ENCODE results near the gene CNPY1. TPM values are rescaled to one million over a fixed set of nuclear protein-coding genes. Genes with fewer than 3 reads are reported as not detected.
"Not testable (repeated sequence)": the region's sequence is repeated elsewhere in the genome, so short reads cannot be mapped to it uniquely, and the experiment has no call there.

Gene CNPY1
- total RNA-seq, 4 donors from 2014 or later, result not detected

DNA sequence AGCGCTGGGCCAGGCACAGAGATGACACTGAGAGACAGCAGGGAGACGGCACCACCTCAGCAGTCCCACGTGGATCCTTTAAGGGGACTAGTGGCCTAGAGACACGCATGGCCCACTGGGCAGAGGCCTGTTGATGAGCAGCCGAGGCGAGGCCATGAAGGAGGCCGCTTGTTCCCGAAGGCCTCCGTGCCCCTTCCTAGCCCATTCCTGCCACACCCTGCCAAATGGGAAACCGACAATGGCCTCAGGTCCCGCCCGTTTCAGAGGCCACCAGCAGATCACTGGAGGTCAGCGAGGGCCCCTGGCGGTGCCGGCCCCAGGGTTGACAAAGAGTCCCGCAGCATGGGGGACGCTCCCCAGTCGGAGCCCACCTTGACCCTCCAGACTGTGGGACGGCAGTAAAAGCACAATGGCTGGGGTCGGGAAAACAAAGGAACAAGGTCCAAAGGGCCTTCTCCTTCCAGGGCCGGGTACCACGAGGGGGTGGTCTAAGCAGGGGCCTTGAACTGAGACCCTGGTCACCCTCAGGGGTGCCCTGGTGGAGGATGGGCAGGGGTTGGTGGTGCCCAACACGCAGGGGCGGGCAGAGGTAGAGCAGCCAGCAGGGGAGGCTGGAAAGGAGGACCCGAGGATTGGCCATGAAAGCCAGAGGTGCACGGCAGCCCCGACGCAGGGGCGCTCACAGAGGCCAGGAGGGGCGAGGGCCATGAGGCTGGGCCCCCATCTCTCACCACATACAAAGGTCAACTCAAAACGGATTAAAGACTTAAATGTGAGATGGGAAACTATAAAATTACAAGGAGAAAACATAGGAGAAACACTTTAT lies 19.9 kb upstream of the CNPY1 start:
- intact Hi-C loops (cut with DNase I), result no loop called here
- Histone ChIP-seq H3K27me3 (peaks cover 0 to 23% (median under 1%) of the 10 kb centered on the region in 4 donors), H3K36me3 (no peaks in the 10 kb centered on the region), H3K4me1 (no peaks in the 10 kb centered on the region), H3K4me3 (no peak overlapping the region), H3K9me3 (no peaks in the 10 kb centered on the region), H3K27ac (replicated peaks in 1 of 4) (no peak overlapping the region)
- 87% methylated on average over 30 of the region's 31 CpGs for WGBS
- no peak for TF ChIP-seq POLR2AphosphoS5 (IDR thresholded peaks at IDR 0.05)
- TF ChIP-seq EP300 (IDR thresholded peaks at IDR 0.05), result no peak
- TF ChIP-seq CTCF (IDR thresholded peaks at IDR 0.05), result no peak
- no peak for TF ChIP-seq POLR2A (IDR thresholded peaks at IDR 0.05; ENCODE audit: low read depth)
- no peak for DNase-seq (ENCODE audit: extremely low spot score)

GRCh38 chr7:155565596-155565995 lies 19.2 kb upstream of the CNPY1 start:
- Histone ChIP-seq H3K27ac (replicated peaks in 1 of 4) (no peak overlapping the region), H3K9me3 (no peaks in the 10 kb centered on the region), H3K4me3 (no peak overlapping the region), H3K36me3 (no peaks in the 10 kb centered on the region), H3K4me1 (no peaks in the 10 kb centered on the region), H3K27me3 (peaks cover 0 to 23% (median 3%) of the 10 kb centered on the region in 4 donors)
- WGBS, result 83% methylated on average over 7 of the region's 10 CpGs
- TF ChIP-seq POLR2A (IDR thresholded peaks at IDR 0.05; ENCODE audit: low read depth), result no peak
- no peak for TF ChIP-seq EP300 (IDR thresholded peaks at IDR 0.05)
- no peak for TF ChIP-seq POLR2AphosphoS5 (IDR thresholded peaks at IDR 0.05)
- no peak for TF ChIP-seq CTCF (IDR thresholded peaks at IDR 0.05)
- DNase-seq (ENCODE audit: extremely low spot score), result no peak
- intact Hi-C loops (cut with DNase I), result no loop called here

DNA sequence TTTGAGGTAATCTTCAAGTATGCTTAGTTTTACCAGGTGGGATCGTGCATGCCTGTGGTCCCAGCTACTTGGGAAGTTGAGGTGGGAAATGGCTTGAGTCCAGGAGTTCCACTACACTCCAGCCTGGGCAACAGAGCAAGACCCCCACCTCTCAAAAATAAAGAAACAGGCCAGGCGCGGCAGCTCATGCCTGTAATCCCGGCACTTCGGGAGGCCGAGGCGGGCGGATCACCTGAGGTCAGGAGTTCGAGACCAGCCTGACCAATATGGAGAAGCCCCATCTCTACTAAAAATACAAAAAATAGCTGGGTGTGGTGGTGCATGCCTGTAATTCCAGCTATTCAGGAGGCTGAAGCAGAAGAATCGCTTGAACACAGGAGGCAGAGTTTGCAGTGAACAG lies 16.6 kb upstream of the CNPY1 start:
- H3K4me1 ChIP-seq; intact Hi-C loops (cut with DNase I); H3K27ac ChIP-seq (replicated peaks in 1 of 4); H3K36me3 ChIP-seq; H3K4me3 ChIP-seq; H3K9me3 ChIP-seq; DNase-seq (ENCODE audit: extremely low spot score): not testable (repeated sequence)
- 89% methylated on average over 10 of the region's 10 CpGs for WGBS
- H3K27me3 ChIP-seq, result peaks cover 0 to 38% (median 3%) of the 10 kb centered on the region in 4 donors

GRCh38 chr7:155562106-155562505 lies 15.7 kb upstream of the CNPY1 start:
- intact Hi-C loops (cut with DNase I), result no loop called here
- H3K27ac ChIP-seq (replicated peaks in 1 of 4), result no peak overlapping the region
- H3K4me3 ChIP-seq, result no peak overlapping the region
- H3K27me3 ChIP-seq, result peaks cover 0 to 47% (median 3%) of the 10 kb centered on the region in 4 donors
- no peaks in the 10 kb centered on the region for H3K9me3 ChIP-seq
- 78% methylated on average over 9 of the region's 9 CpGs for WGBS
- H3K4me1 ChIP-seq, result no peaks in the 10 kb centered on the region
- TF ChIP-seq POLR2AphosphoS5 (IDR thresholded peaks at IDR 0.05), result no peak
- no peaks in the 10 kb centered on the region for H3K36me3 ChIP-seq
- no peak for DNase-seq (ENCODE audit: extremely low spot score)

GRCh38 chr7:155560982-155561686 lies 14.8 kb upstream of the CNPY1 start:
- no peak for TF ChIP-seq POLR2A (IDR thresholded peaks at IDR 0.05; ENCODE audit: low read depth)
- TF ChIP-seq CTCF (IDR thresholded peaks at IDR 0.05), result no peak
- TF ChIP-seq EP300 (IDR thresholded peaks at IDR 0.05), result no peak
- TF ChIP-seq POLR2AphosphoS5 (IDR thresholded peaks at IDR 0.05), result no peak
- 83% methylated on average over 18 of the region's 18 CpGs for WGBS
- H3K27ac ChIP-seq (replicated peaks in 1 of 4), result no peak overlapping the region
- intact Hi-C loops (cut with DNase I), result no loop called here
- no peak for DNase-seq (ENCODE audit: extremely low spot score)
- H3K27me3 ChIP-seq, result peaks cover 0 to 53% (median 3%) of the 10 kb centered on the region in 4 donors
- no peaks in the 10 kb centered on the region for H3K9me3 ChIP-seq
- no peaks in the 10 kb centered on the region for H3K36me3 ChIP-seq
- H3K4me3 ChIP-seq, result no peak overlapping the region
- no peaks in the 10 kb centered on the region for H3K4me1 ChIP-seq
